ENCODE results near the gene FBXO46. TPM values are rescaled to one million over a fixed set of nuclear protein-coding genes. Genes with fewer than 3 reads are reported as not detected.
"Not testable (repeated sequence)": the region's sequence is repeated elsewhere in the genome, so short reads cannot be mapped to it uniquely, and the experiment has no call there.

The FBXO46 gene
- total and polyA plus RNA-seq, 4 donors, result 1.2 to 4.5 (median 3.6) TPM

GRCh38 chr19:45752639-45753038, 21.9 kb upstream of the FBXO46 start (continued):
- TF ChIP-seq RAD21 (IDR thresholded peaks at IDR 0.05), result no peak
- no peak for TF ChIP-seq RXRA (IDR thresholded peaks at IDR 0.05)
- TF ChIP-seq HNF4G (IDR thresholded peaks at IDR 0.05), result no peak
- TF ChIP-seq GABPA (IDR thresholded peaks at IDR 0.05 in 1 of 2, conservative IDR thresholded peaks at IDR 0.05 in 1 of 2), result no peak
- TF ChIP-seq ZBTB33 (IDR thresholded peaks at IDR 0.05), result no peak
- no peak for TF ChIP-seq SP1 (IDR thresholded peaks at IDR 0.05)
- TF ChIP-seq FOXA2 (IDR thresholded peaks at IDR 0.05), result no peak
- TF ChIP-seq FOXA1 (IDR thresholded peaks at IDR 0.05), result no peak

GRCh38 chr19:45751483-45751882, 20.8 kb upstream of the FBXO46 start:
- not testable (repeated sequence) for H3K27me3 ChIP-seq (ENCODE audit: control insufficient read depth in 4 of 4, insufficient read depth in 4 of 4, low read length in 3 of 4); H3K36me3 ChIP-seq (ENCODE audit: control insufficient read depth in 4 of 4, insufficient read depth in 3 of 4, low read depth in 1 of 4, low read length in 3 of 4); H3K4me3 ChIP-seq (ENCODE audit: low read depth in 1 of 3, low read length in 3 of 3); H3K4me1 ChIP-seq (ENCODE audit: control insufficient read depth in 4 of 4, insufficient read depth in 4 of 4, low read length in 3 of 4); H3K9me3 ChIP-seq (ENCODE audit: control insufficient read depth in 4 of 4, low read length in 3 of 4); DNase-seq (ENCODE audit: low spot score); H3K27ac ChIP-seq (ENCODE audit: low read depth in 1 of 2, low read length in 2 of 2); H3K9ac ChIP-seq (ENCODE audit: low read depth in 1 of 2, low read length in 2 of 2)
- WGBS, result 94% methylated on average over 10 of the region's 10 CpGs

- TF ChIP-seq GABPA (IDR thresholded peaks at IDR 0.05 in 1 of 2, conservative IDR thresholded peaks at IDR 0.05 in 1 of 2) (no peak), EGR1 (IDR thresholded peaks at IDR 0.05; ENCODE audit: low read depth in 2 of 2) (no peak), ZBTB33 (IDR thresholded peaks at IDR 0.05) (no peak)
- no peaks in the 10 kb centered on the region for H3K4me1 ChIP-seq (ENCODE audit: control insufficient read depth in 4 of 4, insufficient read depth in 4 of 4, low read length in 3 of 4)
- WGBS, result 87% methylated on average over 5 of the region's 5 CpGs
- no peaks in the 10 kb centered on the region for H3K36me3 ChIP-seq (ENCODE audit: control insufficient read depth in 4 of 4, insufficient read depth in 3 of 4, low read depth in 1 of 4, low read length in 3 of 4)
- no peak overlapping the region for H3K27ac ChIP-seq (ENCODE audit: low read depth in 1 of 2, low read length in 2 of 2)
- no peak overlapping the region for H3K9ac ChIP-seq (ENCODE audit: low read depth in 1 of 2, low read length in 2 of 2)
- DNase-seq (ENCODE audit: low spot score), result no peak
- H3K9me3 ChIP-seq (ENCODE audit: control insufficient read depth in 4 of 4, low read length in 3 of 4), result no peaks in the 10 kb centered on the region
- H3K4me3 ChIP-seq (ENCODE audit: low read depth in 1 of 3, low read length in 3 of 3), result no peak overlapping the region
- H3K27me3 ChIP-seq (ENCODE audit: control insufficient read depth in 4 of 4, insufficient read depth in 4 of 4, low read length in 3 of 4), result no peaks in the 10 kb centered on the region
These were observed 16.8 kb upstream of the FBXO46 start for GRCh38 chr19:45747513-45747912.

GRCh38 chr19:45746866-45747265, 16.2 kb upstream of the FBXO46 start:
- no peak overlapping the region for H3K4me3 ChIP-seq (ENCODE audit: low read depth in 1 of 3, low read length in 3 of 3)
- H3K36me3 ChIP-seq (ENCODE audit: control insufficient read depth in 4 of 4, insufficient read depth in 3 of 4, low read depth in 1 of 4, low read length in 3 of 4), result no peaks in the 10 kb centered on the region
- no peak overlapping the region for H3K27ac ChIP-seq (ENCODE audit: low read depth in 1 of 2, low read length in 2 of 2)
- H3K9me3 ChIP-seq (ENCODE audit: control insufficient read depth in 4 of 4, low read length in 3 of 4), result no peaks in the 10 kb centered on the region
- 83% methylated on average over 5 of the region's 5 CpGs for WGBS
- H3K27me3 ChIP-seq (ENCODE audit: control insufficient read depth in 4 of 4, insufficient read depth in 4 of 4, low read length in 3 of 4), result no peaks in the 10 kb centered on the region
- no peak for DNase-seq (ENCODE audit: low spot score)
- H3K4me1 ChIP-seq (ENCODE audit: control insufficient read depth in 4 of 4, insufficient read depth in 4 of 4, low read length in 3 of 4), result no peaks in the 10 kb centered on the region
- no peak overlapping the region for H3K9ac ChIP-seq (ENCODE audit: low read depth in 1 of 2, low read length in 2 of 2)
- no peak for TF ChIP-seq CTCF (IDR thresholded peaks at IDR 0.05; ENCODE audit: low read depth, low read length, missing input control)
- no peak for TF ChIP-seq MAX (IDR thresholded peaks at IDR 0.05)
- no peak for TF ChIP-seq HNF4G (IDR thresholded peaks at IDR 0.05)
- TF ChIP-seq EGR1 (IDR thresholded peaks at IDR 0.05; ENCODE audit: low read depth in 2 of 2), result no peak
- no peak for TF ChIP-seq RAD21 (IDR thresholded peaks at IDR 0.05)
- no peak for TF ChIP-seq TAF1 (conservative IDR thresholded peaks at IDR 0.05)
- no peak for TF ChIP-seq FOXA1 (IDR thresholded peaks at IDR 0.05)
- no peak for TF ChIP-seq GABPA (IDR thresholded peaks at IDR 0.05 in 1 of 2, conservative IDR thresholded peaks at IDR 0.05 in 1 of 2)
- TF ChIP-seq ATF3 (IDR thresholded peaks at IDR 0.05), result no peak
- TF ChIP-seq JUND (IDR thresholded peaks at IDR 0.05), result no peak
- no peak for TF ChIP-seq NR2F2 (IDR thresholded peaks at IDR 0.05)
- no peak for TF ChIP-seq YY1 (IDR thresholded peaks at IDR 0.05)
- no peak for TF ChIP-seq RXRA (IDR thresholded peaks at IDR 0.05)
- TF ChIP-seq REST (IDR thresholded peaks at IDR 0.05), result no peak

Data from liver (tissue), 9 donors.